PC-9 (cell line): Measurements from ENCODE around the gene MAP2K1.

Source experiments
- CTCF ChIP-seq: fragments of 200-600 bp; sonication (generic); conservative IDR thresholded peaks from 2 replicates; pipeline ENCODE4 v1.6.1; 2017; ENCODE audit warnings: mixed run types, antibody characterized with exemption, mild to moderate bottlenecking, moderate library complexity
- EZH2 ChIP-seq: fragments of 200-600 bp; sonication (generic); IDR thresholded peaks from 2 replicates; pipeline ENCODE4 v1.8.0; 2017; ENCODE audit warnings: antibody characterized with exemption, low read depth

GRCh38 chr15:66422347-66422746 is 35.6 kb downstream of the MAP2K1 start:
- no peak for TF ChIP-seq CTCF
- TF ChIP-seq EZH2: no peak
